Stimulated activated CD8-positive, alpha-beta memory T cell treated with anti-CD3 and anti-CD28 coated beads, Interleukin-4, amount 100 ng/mL, for 4 hours (primary cell): ENCODE results near the gene C1QTNF7.
A peak's percentile ranks its signal among the peaks of the same experiment; 100 is the strongest.

Experiments used
- DNase-seq, 2 donors: peaks; one replicate each; pipeline ENCODE4 v3.0.0-alpha.2; 2020; ENCODE audit warnings: low read depth in 2 of 2, low spot score in 1 of 2

Gene C1QTNF7

GRCh38 chr4:15427701-15428100 lies at the start of gene C1QTNF7:
TSS of gene C1QTNF7 (plus strand) at chr4:15428033. CDS start at chr4:15435744, 7,711 bp downstream.
- no peak for DNase-seq

- no peak for DNase-seq
These were observed 49.8 kb upstream of the C1QTNF7 start for GRCh38 chr4:15378062-15378461.

- DNase-seq, result no peak
These were observed 49.3 kb upstream of the C1QTNF7 start for GRCh38 chr4:15378493-15378892.

- no peak for DNase-seq
These were observed 46.0 kb upstream of the C1QTNF7 start for GRCh38 chr4:15381806-15382338.

- DNase-seq, result no peak
These were observed 45.1 kb upstream of the C1QTNF7 start for GRCh38 chr4:15382669-15383273.

- no peak for DNase-seq
These were observed 42.3 kb upstream of the C1QTNF7 start for GRCh38 chr4:15385515-15385914.

GRCh38 chr4:15385928-15386327 lies 41.9 kb upstream of the C1QTNF7 start:
- DNase-seq, result no peak

- no peak for DNase-seq
These were observed 37.3 kb upstream of the C1QTNF7 start for GRCh38 chr4:15390494-15390893.

GRCh38 chr4:15392053-15392805 lies 35.6 kb upstream of the C1QTNF7 start:
- DNase-seq, result no peak

- no peak for DNase-seq
These were observed 32.5 kb upstream of the C1QTNF7 start for GRCh38 chr4:15395311-15395710.

GRCh38 chr4:15396157-15396800 lies 31.6 kb upstream of the C1QTNF7 start:
- peak in 1 of 2 donors; percentile 20 for DNase-seq

GRCh38 chr4:15398001-15398400 lies 29.8 kb upstream of the C1QTNF7 start:
- no peak for DNase-seq

- no peak for DNase-seq
These were observed 29.1 kb upstream of the C1QTNF7 start for GRCh38 chr4:15398732-15399131.

- DNase-seq, result no peak
These were observed 27.6 kb upstream of the C1QTNF7 start for GRCh38 chr4:15400226-15400625.

GRCh38 chr4:15400981-15401671 lies 26.7 kb upstream of the C1QTNF7 start:
- DNase-seq, result no peak

- DNase-seq, result no peak
These were observed 25.7 kb upstream of the C1QTNF7 start for GRCh38 chr4:15402146-15402545.

- DNase-seq, result no peak
These were observed 24.9 kb upstream of the C1QTNF7 start for GRCh38 chr4:15402974-15403373.

GRCh38 chr4:15405018-15405417 lies 22.8 kb upstream of the C1QTNF7 start:
- no peak for DNase-seq

- no peak for DNase-seq
These were observed 17.1 kb upstream of the C1QTNF7 start for GRCh38 chr4:15410750-15411149.

- DNase-seq, result no peak
These were observed 15.4 kb upstream of the C1QTNF7 start for GRCh38 chr4:15412461-15412860.

- DNase-seq, result no peak
These were observed 14.7 kb upstream of the C1QTNF7 start for GRCh38 chr4:15413010-15413622.
